OCI-M1 (cell line): ENCODE data around the gene DEPDC4.
"Not testable (repeated sequence)": the region's sequence is repeated elsewhere in the genome, so short reads cannot be mapped to it uniquely, and the experiment has no call there.

Experiments
- DNase-seq: peaks from one replicate; lab custom pipeline; 2025; lab: John Stamatoyannopoulos, UW

DEPDC4 gene

DNA sequence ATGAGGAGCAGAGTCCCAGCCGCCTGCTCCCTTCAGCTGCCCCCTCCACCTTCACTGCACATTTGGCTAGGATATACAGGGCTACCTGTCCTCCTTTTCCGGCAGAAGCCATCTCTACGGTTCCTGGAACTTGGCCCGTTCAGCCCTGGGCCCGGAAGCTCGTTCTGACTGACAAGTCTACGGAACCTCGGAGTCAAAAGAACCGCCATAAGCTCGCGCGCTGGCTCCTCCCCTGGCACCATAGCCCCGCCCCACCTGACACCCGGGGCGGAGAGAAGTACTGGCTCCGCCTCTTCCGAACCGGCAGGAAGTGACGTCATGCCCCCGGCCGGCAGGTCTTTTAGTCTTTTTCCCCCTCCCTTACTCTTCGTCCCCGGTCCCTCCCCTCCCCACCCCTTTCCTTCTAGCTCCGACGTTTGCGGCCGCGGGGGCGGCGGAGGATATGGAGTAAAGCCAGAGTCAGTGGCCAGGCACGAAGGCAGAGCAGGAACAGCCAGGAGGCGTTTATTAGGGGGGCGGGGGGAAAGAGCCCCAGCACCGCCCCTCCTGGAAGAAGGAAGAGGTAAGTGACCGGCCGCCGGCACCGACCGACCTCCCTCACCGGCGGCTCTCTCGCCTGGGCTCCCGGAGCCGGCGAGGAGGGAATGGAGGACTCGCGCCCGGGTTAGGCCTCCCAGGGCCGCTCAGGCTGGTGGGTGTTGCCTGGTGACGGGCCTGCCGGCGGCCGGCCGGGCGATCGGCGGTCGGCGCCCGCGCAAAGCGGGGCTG lies at the start of gene DEPDC4, which contains the start of gene SCYL2:
DEPDC4 (minus strand) TSS at position 245 of the 768 bp plus-strand sequence; CDS start at position 242, 3 bp downstream.
SCYL2 (plus strand) TSS at position 343 of the 768 bp plus-strand sequence. CDS start 15,794 bp downstream, outside the sequence.
- DNase-seq: peak; percentile 99

DNA sequence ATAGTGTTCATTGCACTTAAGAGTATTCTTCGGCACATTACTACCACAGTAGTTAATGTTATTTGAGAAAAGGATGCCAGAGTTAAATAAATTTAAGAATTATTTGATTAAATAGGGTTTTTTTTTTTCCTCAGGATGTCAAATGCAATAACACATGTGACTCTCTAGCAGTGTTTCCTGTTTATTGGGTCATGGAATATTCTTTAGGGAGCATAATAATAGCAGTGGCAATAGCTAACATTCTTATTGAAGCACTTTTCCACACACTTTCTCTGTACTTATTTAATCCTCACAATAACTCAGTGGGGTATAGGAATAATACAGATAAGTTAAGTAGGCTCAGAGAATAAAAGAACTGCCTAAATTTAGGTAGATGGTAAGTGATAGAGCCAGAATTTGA lies 44.4 kb upstream of the DEPDC4 start:
- no peak for DNase-seq

DNA sequence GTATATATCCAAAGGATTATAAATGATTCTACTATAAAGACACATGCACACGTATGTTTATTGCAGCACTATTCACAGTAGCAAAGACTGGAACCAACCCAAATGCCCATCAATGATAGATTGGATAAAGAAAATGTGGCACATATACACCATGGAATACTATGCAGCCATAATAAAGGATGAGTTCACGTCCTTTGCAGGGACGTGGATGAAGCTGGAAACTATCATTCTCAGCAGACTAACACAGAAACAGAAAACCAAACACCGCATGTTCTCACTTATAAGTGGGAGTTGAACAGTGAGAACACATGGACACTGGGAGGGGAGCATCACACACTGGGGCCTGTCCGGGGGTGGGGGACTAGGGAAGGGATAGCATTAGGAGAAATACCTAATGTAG lies 41.3 kb upstream of the DEPDC4 start:
- DNase-seq: not testable (repeated sequence)

DNA sequence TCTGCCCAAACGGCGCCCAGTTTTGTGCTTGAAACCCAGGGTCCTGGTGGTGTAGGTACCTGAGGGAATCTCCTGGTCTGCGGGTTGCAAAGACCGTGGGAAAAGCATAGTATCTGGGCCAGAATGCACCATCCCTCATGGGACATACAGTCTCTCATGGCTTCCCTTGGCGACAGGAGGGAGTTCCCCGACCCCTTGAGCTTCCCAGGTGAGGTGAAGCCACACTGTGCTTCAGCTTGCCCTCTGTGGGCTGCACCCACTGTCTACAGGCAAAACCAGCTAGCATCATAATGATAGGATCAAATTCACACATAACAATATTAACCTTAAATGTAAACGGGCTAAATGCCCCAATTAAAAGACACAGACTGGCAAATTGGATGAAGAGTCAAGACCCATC lies 37.5 kb upstream of the DEPDC4 start:
- DNase-seq: not testable (repeated sequence)

DNA sequence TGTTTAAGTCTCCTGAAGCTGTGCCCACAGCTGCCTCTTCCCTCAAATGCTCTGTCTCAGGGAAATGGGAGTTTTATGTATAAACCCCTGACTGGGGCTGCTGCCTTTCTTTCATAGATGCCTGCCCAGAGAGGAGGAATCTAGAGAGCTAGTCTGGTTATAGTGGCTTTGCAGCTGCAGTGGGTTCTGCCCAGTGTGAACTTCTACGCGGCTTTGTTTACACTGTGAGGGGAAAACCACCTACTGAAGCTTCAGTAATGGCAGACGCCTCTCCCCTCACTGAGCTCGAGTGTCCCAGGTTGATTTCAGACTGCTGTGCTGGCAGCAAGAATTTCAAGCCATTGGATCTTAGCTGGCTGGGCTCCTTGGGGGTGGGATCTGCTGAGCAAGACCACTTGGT lies 37.0 kb upstream of the DEPDC4 start:
- no peak for DNase-seq

DNA sequence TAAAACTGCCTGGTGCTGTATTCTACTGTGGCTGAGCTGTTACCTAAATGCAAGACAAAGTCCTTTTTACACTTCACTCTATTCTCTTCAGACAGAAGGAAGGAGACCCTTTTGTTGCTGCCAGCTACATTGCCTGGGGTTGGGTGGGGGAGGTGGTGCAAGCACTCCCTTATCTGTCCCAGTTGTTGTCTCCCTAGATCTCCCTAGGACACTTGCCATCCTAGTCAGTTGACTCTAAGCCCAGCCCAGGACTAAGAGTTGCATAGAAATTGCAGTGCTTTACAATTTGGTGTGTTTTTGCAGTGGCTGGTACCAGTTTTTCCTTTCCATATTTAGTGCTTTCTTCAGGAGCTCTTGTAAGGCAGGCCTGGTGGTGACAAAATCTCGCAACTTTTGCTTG lies 35.2 kb upstream of the DEPDC4 start:
- DNase-seq: peak; percentile 20

DNA sequence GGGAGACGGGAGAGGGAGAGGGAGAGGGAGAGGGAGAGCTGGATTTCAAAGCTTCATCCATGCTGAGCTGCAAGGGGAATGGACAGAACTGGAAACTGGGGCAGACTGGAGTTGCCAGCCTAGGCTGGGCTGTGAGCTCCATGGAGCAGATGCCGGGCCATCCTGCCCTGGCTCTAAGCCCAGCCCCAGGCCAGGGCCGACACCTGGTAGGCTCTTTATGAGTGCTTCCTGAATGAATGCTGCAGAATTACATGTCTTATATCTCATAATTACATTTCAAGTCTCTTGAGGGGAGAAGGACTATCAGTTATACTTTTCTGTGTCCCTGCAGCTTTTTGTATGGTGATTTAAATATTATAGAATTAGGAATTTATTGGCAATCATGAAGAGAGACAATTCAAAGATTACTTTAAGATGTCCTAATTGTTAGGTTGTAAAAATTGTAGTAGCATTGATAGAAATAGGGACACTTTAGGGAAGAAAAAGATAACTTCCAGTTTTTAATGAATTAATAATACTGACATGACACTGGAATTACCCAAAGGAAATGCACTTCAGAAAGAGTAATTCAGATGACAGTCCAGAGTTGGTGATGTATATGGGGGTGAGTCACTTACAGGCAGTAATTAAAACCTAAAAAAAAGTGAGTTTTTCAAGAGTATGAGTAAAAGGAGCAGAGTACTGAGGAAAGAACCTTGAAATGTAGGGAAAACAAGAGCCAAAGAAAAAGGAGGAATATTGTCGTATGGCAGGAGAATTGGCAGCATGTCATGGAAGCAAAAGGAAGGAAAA lies 29.1 kb upstream of the DEPDC4 start:
- no peak for DNase-seq

DNA sequence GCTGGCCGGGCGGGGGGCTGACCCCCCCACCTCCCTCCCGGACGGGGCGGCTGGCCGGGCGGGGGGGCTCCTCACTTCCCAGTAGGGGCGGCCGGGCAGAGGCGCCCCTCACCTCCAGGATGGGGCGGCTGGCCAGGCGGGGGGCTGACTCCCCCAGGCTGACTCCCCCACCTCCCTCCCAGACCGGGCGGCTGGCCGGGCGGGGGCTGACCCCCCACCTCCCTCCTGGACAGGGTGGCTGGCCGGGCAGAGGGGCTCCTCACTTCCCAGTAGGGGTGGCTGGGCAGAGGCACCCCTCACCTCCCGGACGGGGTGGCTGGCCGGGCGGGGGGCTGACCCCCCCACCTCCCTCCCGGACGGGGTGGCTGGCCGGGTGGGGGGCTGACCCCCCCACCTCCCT lies 27.5 kb upstream of the DEPDC4 start:
- not testable (repeated sequence) for DNase-seq

DNA sequence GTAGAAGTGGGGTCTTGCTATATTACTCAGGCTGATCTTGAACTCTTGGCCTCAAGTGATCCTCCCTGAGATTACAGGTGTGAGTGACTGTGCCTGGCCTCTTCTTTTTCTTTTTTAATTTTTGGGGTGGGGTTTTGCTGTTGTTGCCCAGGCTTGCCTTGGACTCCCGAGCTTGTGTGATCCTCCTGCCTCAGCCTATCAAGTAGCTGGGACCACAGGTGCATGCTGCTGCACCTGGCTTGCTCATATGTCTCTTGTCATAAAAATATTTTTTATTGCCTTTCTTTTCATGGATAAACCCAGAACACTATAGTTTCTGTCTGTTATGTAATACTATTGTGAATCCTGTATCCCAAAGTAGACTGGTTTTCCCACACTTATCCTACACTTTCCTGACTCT lies 26.1 kb upstream of the DEPDC4 start:
- DNase-seq: no peak

DNA sequence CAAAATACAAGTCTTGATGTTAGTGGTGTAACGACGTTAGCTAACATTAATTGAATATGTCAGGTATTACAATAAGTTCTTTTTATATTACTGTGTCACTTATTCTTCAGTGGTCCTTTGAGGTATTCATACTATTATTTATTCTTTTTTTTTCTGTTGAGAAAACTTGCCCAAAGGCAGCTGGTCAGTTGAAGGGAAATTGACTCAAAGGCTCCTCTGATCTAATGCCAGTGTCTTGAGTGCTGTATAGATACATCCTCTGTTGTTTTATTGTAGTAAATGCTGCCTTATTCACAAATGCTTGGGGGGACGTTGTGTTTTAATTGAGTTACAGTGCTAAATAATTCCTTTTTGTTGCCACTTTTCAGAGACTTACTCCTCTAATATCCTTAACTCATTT lies 23.1 kb upstream of the DEPDC4 start:
- no peak for DNase-seq

DNA sequence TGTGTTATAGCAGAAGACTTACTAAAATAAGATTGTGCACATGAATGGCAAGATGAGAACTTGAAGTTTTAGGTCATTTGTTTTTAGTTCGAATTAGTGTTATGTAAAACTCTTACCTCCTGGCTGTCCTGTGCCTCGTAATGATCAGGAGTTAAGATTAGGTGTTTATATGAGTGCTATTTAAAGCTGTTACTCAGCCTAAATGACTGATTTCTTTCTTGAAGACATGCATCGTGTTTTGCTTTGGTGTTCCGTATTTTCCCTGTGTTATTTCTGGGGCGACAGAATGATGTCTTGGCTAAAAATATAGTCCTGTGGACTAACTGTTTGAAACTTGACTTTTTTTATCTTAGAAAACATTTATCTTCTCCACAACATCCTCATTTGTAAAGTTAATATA lies 22.2 kb upstream of the DEPDC4 start:
- no peak for DNase-seq

DNA sequence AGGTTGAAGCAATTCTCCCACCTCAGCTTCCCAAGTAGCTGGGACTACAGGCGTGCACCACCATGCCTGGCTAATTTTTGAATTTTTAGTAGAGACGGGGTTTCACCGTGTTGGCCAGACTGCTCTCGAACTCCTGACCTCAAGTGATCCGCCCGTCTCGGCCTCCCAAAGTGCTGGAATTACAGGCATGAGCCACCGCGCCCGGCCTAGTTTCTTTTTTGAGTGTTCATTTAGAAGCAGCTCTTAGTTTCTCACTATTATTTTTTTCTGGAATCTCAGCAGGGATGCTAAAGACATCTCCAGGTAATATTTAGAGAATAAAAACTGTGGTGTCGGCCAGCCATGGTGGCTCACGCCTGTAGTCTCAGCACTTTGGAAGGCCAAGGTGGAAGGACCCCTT lies 17.7 kb upstream of the DEPDC4 start:
- not testable (repeated sequence) for DNase-seq

DNA sequence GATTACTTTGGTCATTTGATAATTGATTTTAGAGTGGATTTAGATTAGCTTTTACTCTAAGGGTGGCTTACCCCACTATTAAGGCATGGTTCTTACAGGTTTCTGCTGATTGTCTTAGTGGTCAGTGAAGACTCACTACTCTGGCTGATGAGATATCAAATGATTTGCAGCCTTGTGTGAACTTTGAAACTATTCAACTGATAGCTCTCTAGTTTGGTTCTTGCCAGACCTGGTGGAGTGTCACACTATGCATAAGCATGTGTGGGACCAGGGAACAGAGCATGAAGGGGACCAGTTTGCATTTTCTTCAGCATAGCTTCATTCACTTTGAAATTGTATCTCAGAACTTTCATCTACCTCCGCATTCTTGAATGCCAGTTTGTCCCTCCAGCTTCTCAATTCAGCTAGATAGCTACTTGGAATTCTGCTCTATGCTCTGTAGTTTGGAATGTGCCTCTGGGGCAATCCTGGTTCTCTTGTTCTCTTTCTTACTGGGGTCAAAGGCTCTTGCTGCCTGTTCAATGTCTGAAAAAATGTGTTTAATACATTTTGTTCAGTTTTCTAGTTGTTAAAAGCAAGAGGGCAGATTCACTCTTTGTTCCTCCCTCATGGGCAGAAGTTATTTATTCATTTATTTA lies 12.8 kb upstream of the DEPDC4 start:
- peak; percentile 21 for DNase-seq

DNA sequence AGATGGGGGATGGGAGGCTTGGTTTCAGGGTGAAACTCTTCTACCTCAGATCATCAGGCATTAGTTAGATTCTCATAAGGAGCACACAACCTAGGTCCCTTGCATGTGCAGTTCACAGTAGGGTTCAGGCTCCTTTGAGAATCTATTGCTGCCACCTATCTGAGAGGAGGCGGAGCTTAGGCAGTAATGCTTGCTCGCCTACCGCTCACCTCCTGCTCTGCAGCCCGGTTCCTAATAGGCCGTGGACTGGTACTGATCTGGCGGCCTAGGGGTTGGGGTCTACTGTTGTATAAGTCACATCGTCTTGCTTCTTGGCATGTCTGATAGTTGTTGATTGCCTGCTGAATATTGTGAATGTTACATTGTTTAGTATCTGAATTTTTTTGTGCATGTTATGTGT lies 12.3 kb upstream of the DEPDC4 start:
- DNase-seq: no peak

DNA sequence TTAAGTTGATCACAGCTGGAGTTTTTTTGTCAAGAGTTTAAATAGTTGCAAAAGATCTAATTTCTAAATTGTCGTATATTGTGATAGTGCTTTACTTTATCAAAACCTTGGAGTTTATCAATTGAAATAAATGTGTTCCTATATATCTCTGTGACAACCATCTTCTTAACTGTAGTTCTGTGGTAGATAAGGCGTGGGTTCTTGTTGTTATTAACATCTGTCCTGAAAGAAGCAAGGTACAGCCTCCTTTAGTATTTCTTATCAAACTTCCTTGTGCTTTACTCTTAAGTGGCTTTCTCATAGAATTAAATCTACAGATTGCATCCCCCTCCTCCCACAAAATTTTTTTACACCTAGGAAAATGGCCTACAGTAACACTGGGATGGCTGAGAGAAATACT lies 7.4 kb upstream of the DEPDC4 start:
- DNase-seq: peak; percentile 44

DNA sequence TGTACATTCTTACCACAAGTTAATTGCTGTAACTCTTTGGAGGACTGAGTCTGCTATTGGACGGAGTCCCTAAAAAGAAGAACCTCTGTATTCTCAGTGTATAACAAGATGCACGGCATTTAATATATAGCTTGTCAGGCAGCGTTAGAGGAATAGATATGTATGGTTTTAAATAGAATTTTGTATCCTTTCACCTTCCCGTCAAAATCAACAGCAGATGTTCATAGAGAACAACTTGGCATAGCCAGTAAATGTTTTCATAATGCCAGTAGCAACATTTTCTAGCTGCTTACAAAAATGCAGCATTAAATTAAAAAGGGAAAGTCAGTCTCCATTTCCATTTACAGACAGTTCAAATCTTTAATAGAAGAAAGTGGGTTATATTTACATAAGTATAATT lies 6.9 kb upstream of the DEPDC4 start:
- peak; percentile 49 for DNase-seq

DNA sequence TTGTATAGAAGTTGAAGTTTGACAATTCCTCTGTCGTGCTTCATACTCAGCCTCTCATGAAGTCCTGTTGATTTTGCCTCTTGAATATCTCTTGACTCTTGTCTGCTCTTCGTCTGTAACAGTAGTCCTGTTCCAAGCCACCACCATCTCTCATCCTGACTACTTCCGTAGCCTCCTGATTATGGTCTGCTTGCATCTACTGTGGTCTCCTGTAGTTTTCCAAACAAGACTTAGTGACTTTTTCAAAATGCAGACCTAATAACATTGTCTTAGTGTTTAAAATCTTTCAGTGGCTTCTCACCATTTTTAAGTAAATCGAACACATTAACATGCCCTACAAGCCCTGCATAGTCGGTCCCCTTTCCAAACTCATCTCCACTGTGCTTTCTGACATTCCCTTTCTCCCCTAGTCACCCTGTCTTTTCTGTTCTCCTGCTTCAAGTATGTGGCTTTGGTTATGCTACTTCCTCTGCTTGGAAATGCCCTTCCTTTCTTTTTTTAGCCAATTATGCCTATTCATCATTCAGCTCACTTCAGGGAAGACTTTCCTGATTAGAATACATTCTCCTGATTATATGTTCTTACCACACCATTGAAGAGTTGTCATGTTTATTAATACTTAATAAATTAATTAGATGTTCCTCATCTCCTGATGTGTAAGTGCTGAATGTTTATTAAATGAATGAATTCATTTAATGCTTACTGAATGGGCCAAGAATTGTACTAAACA lies 2.1 kb upstream of the DEPDC4 start:
- DNase-seq: peak; percentile 58

DNA sequence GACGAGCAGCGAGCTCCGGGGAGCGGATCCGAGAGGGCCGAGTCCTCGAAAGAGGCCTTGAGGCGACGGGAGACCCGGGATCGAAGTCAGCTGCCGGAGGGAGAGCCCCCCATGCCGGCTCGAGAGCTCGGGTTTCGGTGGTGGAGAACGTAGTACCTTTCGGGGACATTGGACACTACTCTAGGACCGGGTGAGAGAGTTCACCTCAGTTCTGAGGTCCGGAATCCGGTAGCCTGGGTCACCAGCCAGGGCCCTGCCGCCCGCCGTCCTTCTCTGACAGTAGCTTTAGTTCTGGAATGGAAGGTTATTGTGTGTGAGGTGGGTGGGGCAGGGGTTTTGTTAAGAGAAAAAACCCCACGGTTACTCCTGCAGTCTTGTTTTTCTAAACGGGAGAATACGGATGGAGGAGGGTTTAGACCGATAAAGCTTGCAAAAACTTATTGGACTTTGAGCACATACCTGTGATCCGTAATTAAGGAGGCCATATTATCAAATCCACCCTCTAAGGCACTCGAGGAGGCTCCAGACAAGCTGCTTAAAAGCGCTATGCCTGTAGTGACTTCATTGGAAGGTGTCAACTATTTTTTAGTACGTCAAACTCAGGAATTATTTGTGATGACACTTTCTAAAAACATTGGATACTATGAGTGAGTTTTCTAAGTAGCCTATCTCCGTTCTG lies 863 bp upstream of the DEPDC4 start:
- peak; percentile 69 for DNase-seq

DNA sequence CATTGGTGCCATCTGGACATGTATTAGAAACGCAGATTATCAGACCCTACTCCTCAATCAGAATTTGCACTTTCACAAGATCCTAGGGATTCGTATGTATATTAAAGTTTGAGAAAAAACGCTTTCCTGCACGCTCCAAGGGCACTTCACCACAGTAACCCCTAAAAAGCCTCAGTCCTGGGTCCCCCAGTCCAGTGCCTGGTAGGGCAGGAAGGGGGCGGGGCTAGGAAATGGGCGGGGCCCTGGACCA lies 369 bp downstream of the DEPDC4 start:
- DNase-seq: no peak

DNA sequence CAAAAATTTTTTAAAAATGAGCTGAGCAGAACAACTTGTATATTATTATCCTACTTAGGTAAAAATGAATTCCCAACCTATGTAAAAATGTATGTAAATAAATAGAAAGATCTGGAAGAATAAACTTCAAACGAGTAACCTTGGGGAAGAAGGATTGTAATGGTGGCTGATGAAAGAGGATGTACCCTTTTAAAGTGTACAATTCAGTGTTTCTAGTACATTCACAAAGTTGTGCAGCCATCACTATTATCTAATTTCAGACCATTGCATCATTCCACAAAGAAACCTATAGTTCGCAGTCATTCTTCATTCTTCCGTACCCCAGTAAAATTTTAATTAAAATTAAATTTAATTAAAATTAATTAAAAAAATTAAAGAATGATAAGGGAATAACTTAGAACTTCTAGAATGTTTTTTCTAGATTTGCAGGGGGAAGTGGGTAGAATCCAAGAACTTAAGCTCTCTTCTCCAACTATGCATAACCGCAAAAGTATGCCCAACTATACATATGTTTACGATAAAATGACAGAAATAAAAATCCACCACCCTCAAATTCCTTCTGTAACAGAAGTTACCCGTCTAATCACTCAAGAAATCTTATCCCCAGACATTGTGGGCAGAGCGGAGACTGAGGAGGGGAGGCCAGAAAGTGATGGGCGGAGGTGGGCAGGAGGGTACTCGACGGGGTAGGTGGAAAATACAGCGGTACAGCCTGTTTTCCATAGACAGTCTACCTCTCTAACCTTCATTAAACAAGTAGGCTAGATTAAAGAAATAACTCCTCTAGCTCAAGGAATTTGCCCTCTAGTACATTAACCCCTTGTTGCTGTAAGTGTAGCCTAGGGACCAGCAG lies 921 bp downstream of the DEPDC4 start:
- peak; percentile 85 for DNase-seq

DNA sequence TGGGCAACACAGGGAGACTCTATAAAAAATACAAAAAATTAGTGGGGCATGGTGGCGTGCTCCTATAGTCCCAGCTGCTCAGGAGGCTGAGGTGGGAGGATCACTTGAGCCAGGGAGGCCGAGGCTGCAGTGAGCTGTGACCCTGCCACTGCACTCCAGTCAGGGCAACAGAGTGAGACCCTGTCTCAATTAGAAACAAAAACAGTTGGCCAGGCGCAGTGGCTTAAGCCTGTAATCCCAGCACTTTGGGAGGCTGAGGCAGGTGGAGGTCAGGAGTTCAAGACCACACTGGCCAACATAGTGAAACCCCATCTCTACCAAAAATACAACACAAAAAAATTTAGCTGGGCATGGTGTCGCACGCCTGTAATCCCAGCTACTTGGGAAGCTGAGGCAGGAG lies 1.8 kb downstream of the DEPDC4 start:
- DNase-seq: not testable (repeated sequence)
